WTC11 (cell line): ENCODE results near the gene ITGA8.

Experiments used
- NR3C1 ChIP-seq: sonication (generic); formaldehyde crosslinking; conservative IDR thresholded peaks from 2 replicates; pipeline ENCODE4 v1.8.1; 2023; ENCODE audit warnings: low read depth, mild to moderate bottlenecking, missing genetic modification reagents
- TF ChIP-seq, protein P1 (sequence below): fragments of 200-600 bp; IDR thresholded peaks from 2 replicates; pipeline ENCODE4 v1.8.0; 2022; ENCODE audit warnings: antibody characterized with exemption

GRCh38 chr10:15744217-15744865 is 24.6 kb upstream of the ITGA8 start:
- TF ChIP-seq, protein P1, sequence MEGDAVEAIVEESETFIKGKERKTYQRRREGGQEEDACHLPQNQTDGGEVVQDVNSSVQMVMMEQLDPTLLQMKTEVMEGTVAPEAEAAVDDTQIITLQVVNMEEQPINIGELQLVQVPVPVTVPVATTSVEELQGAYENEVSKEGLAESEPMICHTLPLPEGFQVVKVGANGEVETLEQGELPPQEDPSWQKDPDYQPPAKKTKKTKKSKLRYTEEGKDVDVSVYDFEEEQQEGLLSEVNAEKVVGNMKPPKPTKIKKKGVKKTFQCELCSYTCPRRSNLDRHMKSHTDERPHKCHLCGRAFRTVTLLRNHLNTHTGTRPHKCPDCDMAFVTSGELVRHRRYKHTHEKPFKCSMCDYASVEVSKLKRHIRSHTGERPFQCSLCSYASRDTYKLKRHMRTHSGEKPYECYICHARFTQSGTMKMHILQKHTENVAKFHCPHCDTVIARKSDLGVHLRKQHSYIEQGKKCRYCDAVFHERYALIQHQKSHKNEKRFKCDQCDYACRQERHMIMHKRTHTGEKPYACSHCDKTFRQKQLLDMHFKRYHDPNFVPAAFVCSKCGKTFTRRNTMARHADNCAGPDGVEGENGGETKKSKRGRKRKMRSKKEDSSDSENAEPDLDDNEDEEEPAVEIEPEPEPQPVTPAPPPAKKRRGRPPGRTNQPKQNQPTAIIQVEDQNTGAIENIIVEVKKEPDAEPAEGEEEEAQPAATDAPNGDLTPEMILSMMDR, result peak; percentile 48; the same call in 1 of the 2 replicates
- TF ChIP-seq NR3C1 (CRISPR knock-in tag), result no peak
